DND-41 (cell line): Measurements from ENCODE around the gene ALCAM.

Experiments
- ATAC-seq: fragments of 200-7000 bp; cut with Tn5 transposase; 3 replicates; pipeline ENCODE4 v1.9.1; 2021; ENCODE audit warnings: low read depth; ENCODE audit not compliant: insufficient read depth
- DNase-seq: peaks from one replicate; pipeline ENCODE4 v3.0.0-alpha.2; 2020
- H2AFZ ChIP-seq: 2 replicates; pipeline ENCODE4 v1.6.0; 2012; ENCODE audit warnings: low read depth, low read length
- H3K27ac ChIP-seq: 2 replicates; pipeline ENCODE4 v1.5.1; 2012; ENCODE audit warnings: low read length, inconsistent platforms
- H3K27me3 ChIP-seq: fragments of 200-600 bp; sonication (generic); 2 replicates; pipeline ENCODE4 v1.6.0; 2012; ENCODE audit warnings: low read length, mild to moderate bottlenecking, inconsistent platforms; ENCODE audit not compliant: insufficient read depth, poor library complexity
- H3K36me3 ChIP-seq: 2 replicates; pipeline ENCODE4 v1.5.1; 2012; ENCODE audit warnings: low read length, inconsistent platforms; ENCODE audit not compliant: insufficient read depth
- H3K4me1 ChIP-seq: 2 replicates; pipeline ENCODE4 v1.5.1; 2012; ENCODE audit warnings: mild to moderate bottlenecking, low read length; ENCODE audit not compliant: insufficient read depth
- H3K4me2 ChIP-seq: 2 replicates; pipeline ENCODE4 v1.6.0; 2012; ENCODE audit warnings: mild to moderate bottlenecking, moderate library complexity, low read length, inconsistent platforms; ENCODE audit not compliant: insufficient read depth
- H3K4me3 ChIP-seq, 2 experiments: fragments of 200-600 bp in 1 of 2; shearing (Covaris generic) in 1 of 2; 2 replicates each; pipeline ENCODE4 v1.5.1; 2012 to 2016; ENCODE audit warnings: inconsistent platforms in 2 of 2, low read length in 2 of 2, mild to moderate bottlenecking in 2 of 2, low read depth in 1 of 2, moderate library complexity in 1 of 2
- H3K79me2 ChIP-seq: 2 replicates; pipeline ENCODE4 v1.6.0; 2012; ENCODE audit warnings: low read length, inconsistent platforms; ENCODE audit not compliant: insufficient read depth
- H3K9ac ChIP-seq: 2 replicates; pipeline ENCODE4 v1.6.0; 2012; ENCODE audit warnings: low read depth, mild to moderate bottlenecking, inconsistent platforms, low read length, moderate library complexity
- H3K9me3 ChIP-seq: 2 replicates; pipeline ENCODE4 v1.5.1; 2012; ENCODE audit warnings: low read length, moderate library complexity, mild to moderate bottlenecking, inconsistent platforms; ENCODE audit not compliant: insufficient read depth, severe bottlenecking
- H4K20me1 ChIP-seq: 2 replicates; pipeline ENCODE4 v1.6.0; 2012; ENCODE audit warnings: low read length; ENCODE audit not compliant: insufficient read depth
- EZH2 ChIP-seq: IDR thresholded peaks from 3 replicates; pipeline ENCODE4 v1.6.1; 2012; ENCODE audit warnings: borderline replicate concordance, low read depth, mild to moderate bottlenecking, moderate library complexity, low read length, inconsistent platforms; ENCODE audit not compliant: severe bottlenecking
- TF ChIP-seq, protein P1 (sequence below): IDR thresholded peaks from 2 replicates; pipeline ENCODE4 v1.5.1; 2012; ENCODE audit warnings: borderline replicate concordance, low read length, moderate library complexity, mild to moderate bottlenecking; ENCODE audit not compliant: poor library complexity, severe bottlenecking; ENCODE audit errors: extremely low read depth

ALCAM gene

DNA sequence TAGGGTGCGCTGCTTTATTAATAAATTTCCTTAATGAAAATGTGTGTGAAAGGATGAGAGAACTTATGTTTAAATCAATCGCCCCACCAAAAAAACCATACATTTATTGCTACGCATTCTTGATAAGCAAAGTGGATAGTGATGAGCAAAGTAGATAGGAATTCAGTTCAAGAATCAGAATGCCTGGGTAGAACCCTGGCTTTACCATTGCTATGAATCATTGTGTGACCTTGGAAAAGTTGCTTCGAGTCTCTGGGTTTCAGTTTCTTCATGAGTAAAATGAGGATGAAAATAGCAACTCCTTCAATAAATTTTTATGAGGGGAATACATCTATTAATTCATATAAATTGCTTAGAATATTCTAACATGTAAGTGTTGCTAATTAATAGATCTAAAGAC, 2.6 kb upstream of the ALCAM start:
- Histone ChIP-seq H3K36me3 (no peaks in the 10 kb centered on the region), H3K9ac (no peak overlapping the region), H3K27me3 (no peaks in the 10 kb centered on the region), H3K4me3 (no peak overlapping the region), H3K4me1 (peaks cover 29% of the 10 kb centered on the region), H3K79me2 (no peaks in the 10 kb centered on the region), H2AFZ (no peak overlapping the region), H4K20me1 (no peaks in the 10 kb centered on the region), H3K9me3 (no peaks in the 10 kb centered on the region), H3K27ac (no peak overlapping the region), H3K4me2 (no peak overlapping the region)
- ATAC-seq, result no peak
- DNase-seq, result no peak
- no peak for TF ChIP-seq EZH2
- TF ChIP-seq, protein P1, sequence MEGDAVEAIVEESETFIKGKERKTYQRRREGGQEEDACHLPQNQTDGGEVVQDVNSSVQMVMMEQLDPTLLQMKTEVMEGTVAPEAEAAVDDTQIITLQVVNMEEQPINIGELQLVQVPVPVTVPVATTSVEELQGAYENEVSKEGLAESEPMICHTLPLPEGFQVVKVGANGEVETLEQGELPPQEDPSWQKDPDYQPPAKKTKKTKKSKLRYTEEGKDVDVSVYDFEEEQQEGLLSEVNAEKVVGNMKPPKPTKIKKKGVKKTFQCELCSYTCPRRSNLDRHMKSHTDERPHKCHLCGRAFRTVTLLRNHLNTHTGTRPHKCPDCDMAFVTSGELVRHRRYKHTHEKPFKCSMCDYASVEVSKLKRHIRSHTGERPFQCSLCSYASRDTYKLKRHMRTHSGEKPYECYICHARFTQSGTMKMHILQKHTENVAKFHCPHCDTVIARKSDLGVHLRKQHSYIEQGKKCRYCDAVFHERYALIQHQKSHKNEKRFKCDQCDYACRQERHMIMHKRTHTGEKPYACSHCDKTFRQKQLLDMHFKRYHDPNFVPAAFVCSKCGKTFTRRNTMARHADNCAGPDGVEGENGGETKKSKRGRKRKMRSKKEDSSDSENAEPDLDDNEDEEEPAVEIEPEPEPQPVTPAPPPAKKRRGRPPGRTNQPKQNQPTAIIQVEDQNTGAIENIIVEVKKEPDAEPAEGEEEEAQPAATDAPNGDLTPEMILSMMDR, result no peak

DNA sequence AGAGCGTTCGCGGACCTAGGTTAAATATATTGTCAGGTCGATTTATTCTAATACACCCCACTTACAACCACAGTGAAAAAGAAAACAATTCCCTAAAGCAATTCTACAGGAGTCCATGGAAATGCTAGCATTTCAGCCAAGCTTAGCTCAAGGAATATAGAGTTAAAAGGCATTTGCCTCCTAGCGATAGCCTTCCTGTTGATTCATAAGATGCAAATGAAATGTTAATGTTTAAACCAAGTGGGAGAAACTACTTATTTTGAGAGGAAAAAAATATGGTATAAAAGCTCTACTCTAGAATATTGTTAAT, 1.7 kb upstream of the ALCAM start:
- ATAC-seq, result no peak
- Histone ChIP-seq H3K79me2 (no peaks in the 10 kb centered on the region), H3K4me2 (no peak overlapping the region), H3K4me1 (peaks cover 38% of the 10 kb centered on the region), H3K27ac (no peak overlapping the region), H3K4me3 (no peak overlapping the region), H3K36me3 (no peaks in the 10 kb centered on the region), H2AFZ (no peak overlapping the region), H3K9me3 (no peaks in the 10 kb centered on the region), H3K9ac (no peak overlapping the region), H4K20me1 (no peaks in the 10 kb centered on the region), H3K27me3 (no peaks in the 10 kb centered on the region)
- no peak for TF ChIP-seq EZH2
- TF ChIP-seq, protein P1, result no peak
- DNase-seq, result no peak

DNA sequence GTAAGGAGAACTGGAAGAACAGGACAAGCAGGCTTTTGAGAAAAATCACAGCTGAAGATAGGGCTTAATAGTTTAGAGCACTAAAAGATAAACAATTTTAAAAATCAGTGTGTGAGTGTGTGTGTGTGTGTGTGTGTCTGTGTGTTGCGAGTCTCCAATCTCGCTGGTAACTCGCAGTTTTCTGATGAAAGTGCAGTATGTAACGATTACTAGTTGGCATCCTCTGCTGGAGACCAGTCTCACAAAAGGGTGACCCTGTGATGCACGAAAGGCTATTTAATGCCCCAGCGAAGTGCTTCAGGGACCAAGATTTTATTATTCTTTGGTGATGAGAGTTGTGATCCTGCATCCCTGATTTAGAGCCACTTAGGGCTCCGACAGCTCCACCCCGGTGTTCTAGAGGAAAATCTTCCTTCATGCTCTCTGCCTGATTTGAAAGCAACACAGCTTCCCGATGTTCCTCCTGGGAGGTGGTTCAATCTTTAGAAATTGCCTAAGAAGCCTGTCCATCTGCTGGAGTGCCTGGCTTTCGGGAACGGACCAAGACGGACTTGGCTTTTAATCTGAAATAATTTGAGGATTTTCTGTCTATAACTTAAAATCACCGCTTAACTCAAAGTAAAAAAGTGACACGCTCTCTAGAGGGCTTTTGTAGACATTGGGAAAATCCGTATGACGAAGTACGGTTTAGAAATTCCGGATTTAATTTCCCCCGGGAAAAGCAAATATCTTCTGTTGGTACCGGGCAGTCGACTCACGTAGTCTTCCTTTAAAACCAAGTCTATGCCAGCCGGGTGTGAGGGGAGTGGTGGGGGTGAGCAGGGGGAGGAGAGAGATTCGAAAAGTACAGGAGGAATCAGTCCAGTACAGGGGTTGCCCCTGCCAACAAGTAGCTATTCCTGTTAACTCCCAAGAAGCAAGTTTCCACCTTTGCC, 1.1 kb upstream of the ALCAM start:
- H3K9me3 ChIP-seq, result no peaks in the 10 kb centered on the region
- no peaks in the 10 kb centered on the region for H3K36me3 ChIP-seq
- peak overlapping the region; percentile 62; the same call in 1 of the 2 replicates for H3K9ac ChIP-seq
- ATAC-seq (no peak), DNase-seq (no peak)
- peak overlapping the region; percentile 90 for H2AFZ ChIP-seq
- H3K4me2 ChIP-seq, result peak overlapping the region; percentile 99
- peaks cover 44% of the 10 kb centered on the region for H3K4me1 ChIP-seq
- H3K27me3 ChIP-seq, result no peaks in the 10 kb centered on the region
- peak overlapping the region in 1 of 2 experiments; percentile 60; a peak in 2 of 4 replicates for H3K4me3 ChIP-seq
- no peaks in the 10 kb centered on the region for H3K79me2 ChIP-seq
- TF ChIP-seq, protein P1, result no peak
- no peak for TF ChIP-seq EZH2
- no peak overlapping the region for H3K27ac ChIP-seq
- H4K20me1 ChIP-seq, result no peaks in the 10 kb centered on the region
